WI38 (cell line): Measurements from ENCODE around the gene LMNA.
A peak's percentile ranks its signal among the peaks of the same experiment; 100 is the strongest.

Experiments used
- H3K4me3 ChIP-seq: 2 replicates; pipeline ENCODE4 v1.5.1; 2011; ENCODE audit warnings: low read depth, mild to moderate bottlenecking, control low read depth, low read length
- TF ChIP-seq, protein P1 (sequence below): IDR thresholded peaks from 2 replicates; pipeline ENCODE4 v1.5.1; 2012; ENCODE audit warnings: low read depth, mild to moderate bottlenecking, control low read depth, low read length

The LMNA gene

GRCh38 chr1:156082309-156083091 lies 32.0 kb upstream of the LMNA start, which contains the start of gene MEX3A:
MEX3A (minus strand) TSS chr1:156082465; CDS start chr1:156081998, 467 bp downstream.
- peak within 1 kb of the TSS; percentile 76 for H3K4me3 ChIP-seq
- TF ChIP-seq, protein P1, sequence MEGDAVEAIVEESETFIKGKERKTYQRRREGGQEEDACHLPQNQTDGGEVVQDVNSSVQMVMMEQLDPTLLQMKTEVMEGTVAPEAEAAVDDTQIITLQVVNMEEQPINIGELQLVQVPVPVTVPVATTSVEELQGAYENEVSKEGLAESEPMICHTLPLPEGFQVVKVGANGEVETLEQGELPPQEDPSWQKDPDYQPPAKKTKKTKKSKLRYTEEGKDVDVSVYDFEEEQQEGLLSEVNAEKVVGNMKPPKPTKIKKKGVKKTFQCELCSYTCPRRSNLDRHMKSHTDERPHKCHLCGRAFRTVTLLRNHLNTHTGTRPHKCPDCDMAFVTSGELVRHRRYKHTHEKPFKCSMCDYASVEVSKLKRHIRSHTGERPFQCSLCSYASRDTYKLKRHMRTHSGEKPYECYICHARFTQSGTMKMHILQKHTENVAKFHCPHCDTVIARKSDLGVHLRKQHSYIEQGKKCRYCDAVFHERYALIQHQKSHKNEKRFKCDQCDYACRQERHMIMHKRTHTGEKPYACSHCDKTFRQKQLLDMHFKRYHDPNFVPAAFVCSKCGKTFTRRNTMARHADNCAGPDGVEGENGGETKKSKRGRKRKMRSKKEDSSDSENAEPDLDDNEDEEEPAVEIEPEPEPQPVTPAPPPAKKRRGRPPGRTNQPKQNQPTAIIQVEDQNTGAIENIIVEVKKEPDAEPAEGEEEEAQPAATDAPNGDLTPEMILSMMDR = no peak

GRCh38 chr1:156083800-156084790 lies 30.4 kb upstream of the LMNA start:
- TF ChIP-seq, protein P1 = no peak
- peak overlapping the region; percentile 76 for H3K4me3 ChIP-seq

- H3K4me3 ChIP-seq = no peak overlapping the region
- TF ChIP-seq, protein P1 = no peak
Measured at GRCh38 chr1:156086256-156086662, 28.3 kb upstream of the LMNA start.

DNA sequence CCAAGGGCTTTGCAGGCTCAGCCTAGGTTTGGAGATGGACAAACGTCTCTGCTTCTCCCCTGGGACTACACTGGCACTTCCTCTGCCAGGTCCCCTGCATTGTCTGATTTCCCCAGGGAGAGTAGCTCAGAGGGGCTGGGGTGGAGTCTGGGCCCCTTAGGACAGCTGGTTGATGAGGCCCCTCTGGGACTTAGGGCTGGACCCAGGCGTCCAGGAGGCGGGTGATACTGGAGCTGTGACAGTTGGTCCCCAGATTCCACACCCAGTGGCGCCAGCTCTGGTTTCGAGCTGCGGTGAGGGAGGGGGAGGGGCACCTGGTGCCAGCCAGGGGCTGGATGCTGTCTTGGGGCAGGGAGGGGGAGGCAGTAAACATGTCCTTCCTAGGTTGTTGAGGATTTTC lies 24.8 kb upstream of the LMNA start:
- H3K4me3 ChIP-seq = no peak overlapping the region
- TF ChIP-seq, protein P1 = no peak

- TF ChIP-seq, protein P1 = no peak; the same call in 1 of the 2 replicates
- no peak overlapping the region for H3K4me3 ChIP-seq
Measured at GRCh38 chr1:156090138-156090839, 24.2 kb upstream of the LMNA start.

GRCh38 chr1:156090840-156091188 lies 23.7 kb upstream of the LMNA start:
- TF ChIP-seq, protein P1 = peak; percentile 54; the same call in 1 of the 2 replicates

More at GRCh38 chr1:156090840-156091188, 23.7 kb upstream of the LMNA start:
- no peak overlapping the region for H3K4me3 ChIP-seq
